ENCODE results near the gene IFRD2.

- no peak for TF ChIP-seq CTCF (IDR thresholded peaks at IDR 0.05)
- TF ChIP-seq ZFX (IDR thresholded peaks at IDR 0.05; ENCODE audit: borderline replicate concordance) = no peak
Observed at GRCh38 chr3:50294492-50295403, 2.5 kb upstream of the IFRD2 start.

Measured in 22Rv1 (cell line).